CD1c-positive myeloid dendritic cell (primary cell): ENCODE measurements around the gene PTPRK.

Source experiments
- DNase-seq: peaks from one replicate; pipeline ENCODE4 v3.0.0-alpha.2; 2016; ENCODE audit errors: extremely low spot score

Gene PTPRK

GRCh38 chr6:128070406-128070805 lies 450.0 kb downstream of the PTPRK start:
- DNase-seq = no peak

- DNase-seq = no peak
Measured at GRCh38 chr6:128069188-128069587, 451.2 kb downstream of the PTPRK start.

- DNase-seq = no peak
Measured at GRCh38 chr6:128068119-128068479, 452.3 kb downstream of the PTPRK start.

- DNase-seq = no peak
Measured at GRCh38 chr6:128067446-128068118, 452.8 kb downstream of the PTPRK start.

GRCh38 chr6:128065072-128065471 lies 455.3 kb downstream of the PTPRK start:
- DNase-seq = no peak

- DNase-seq = no peak
Measured at GRCh38 chr6:128064540-128064895, 455.9 kb downstream of the PTPRK start.

GRCh38 chr6:128063850-128064539 lies 456.4 kb downstream of the PTPRK start:
- no peak for DNase-seq

GRCh38 chr6:128062882-128063603 lies 457.4 kb downstream of the PTPRK start:
- no peak for DNase-seq

GRCh38 chr6:128057946-128058345 lies 462.5 kb downstream of the PTPRK start:
- DNase-seq = no peak

- DNase-seq = no peak
Measured at GRCh38 chr6:128057541-128057940, 462.9 kb downstream of the PTPRK start.

GRCh38 chr6:128053109-128053508 lies 467.3 kb downstream of the PTPRK start:
- no peak for DNase-seq

GRCh38 chr6:128047989-128048388 lies 472.4 kb downstream of the PTPRK start:
- no peak for DNase-seq

- DNase-seq = no peak
Measured at GRCh38 chr6:128046033-128046432, 474.4 kb downstream of the PTPRK start.

- no peak for DNase-seq
Measured at GRCh38 chr6:128039543-128039942, 480.9 kb downstream of the PTPRK start.

- no peak for DNase-seq
Measured at GRCh38 chr6:128036808-128037570, 483.4 kb downstream of the PTPRK start.

GRCh38 chr6:128033156-128033555 lies 487.2 kb downstream of the PTPRK start:
- no peak for DNase-seq

GRCh38 chr6:128032042-128032441 lies 488.4 kb downstream of the PTPRK start:
- no peak for DNase-seq

- DNase-seq = no peak
Measured at GRCh38 chr6:128029826-128030225, 490.6 kb downstream of the PTPRK start.

- no peak for DNase-seq
Measured at GRCh38 chr6:128028183-128028582, 492.2 kb downstream of the PTPRK start.

- no peak for DNase-seq
Measured at GRCh38 chr6:128025478-128025877, 494.9 kb downstream of the PTPRK start.

GRCh38 chr6:128024969-128025368 lies 495.4 kb downstream of the PTPRK start:
- DNase-seq = no peak

GRCh38 chr6:128024046-128024445 lies 496.4 kb downstream of the PTPRK start:
- no peak for DNase-seq
